Measurements from ENCODE around the gene ATP8A1. TPM values are rescaled to one million over a fixed set of nuclear protein-coding genes. Genes with fewer than 3 reads are reported as not detected.

ATP8A1 gene
- total RNA-seq, 4 donors from 2014 or later = 5.9 to 16.5 (median 7.3) TPM

GRCh38 chr4:42453612-42454011 lies 203.3 kb downstream of the ATP8A1 start:
- 100% methylated on average over 1 of the region's 1 CpG for WGBS
- Histone ChIP-seq H3K27ac (no peak overlapping the region), H3K4me3 (no peak overlapping the region), H3K9me3 (no peaks in the 10 kb centered on the region), H3K27me3 (no peaks in the 10 kb centered on the region), H3K36me3 (no peaks in the 10 kb centered on the region), H3K4me1 (peaks cover 2% of the 10 kb centered on the region)
- TF ChIP-seq POLR2A (IDR thresholded peaks at IDR 0.05) (no peak), CTCF (IDR thresholded peaks at IDR 0.05) (no peak), EP300 (IDR thresholded peaks at IDR 0.05) (no peak), POLR2AphosphoS5 (IDR thresholded peaks at IDR 0.05) (no peak)
- DNase-seq (ENCODE audit: low spot score in 2 of 2) = no peak

- no peak for DNase-seq (ENCODE audit: low spot score in 2 of 2)
- 80% methylated on average over 3 of the region's 3 CpGs for WGBS
- Histone ChIP-seq H3K27me3 (no peaks in the 10 kb centered on the region), H3K4me1 (no peaks in the 10 kb centered on the region), H3K9me3 (no peaks in the 10 kb centered on the region), H3K36me3 (no peaks in the 10 kb centered on the region), H3K27ac (no peak overlapping the region), H3K4me3 (no peak overlapping the region)
- TF ChIP-seq POLR2A (IDR thresholded peaks at IDR 0.05) = no peak
- no peak for TF ChIP-seq POLR2AphosphoS5 (IDR thresholded peaks at IDR 0.05)
- no peak for TF ChIP-seq CTCF (IDR thresholded peaks at IDR 0.05)
- TF ChIP-seq EP300 (IDR thresholded peaks at IDR 0.05) = no peak
Measured at GRCh38 chr4:42452823-42453222, 204.1 kb downstream of the ATP8A1 start.

GRCh38 chr4:42446823-42447222 lies 210.1 kb downstream of the ATP8A1 start:
- H3K9me3 ChIP-seq = no peaks in the 10 kb centered on the region
- no peak for DNase-seq (ENCODE audit: low spot score in 2 of 2)
- no peaks in the 10 kb centered on the region for H3K36me3 ChIP-seq
- TF ChIP-seq EP300 (IDR thresholded peaks at IDR 0.05) (no peak), POLR2AphosphoS5 (IDR thresholded peaks at IDR 0.05) (no peak), CTCF (IDR thresholded peaks at IDR 0.05) (no peak), POLR2A (IDR thresholded peaks at IDR 0.05) (no peak)
- H3K27me3 ChIP-seq = no peaks in the 10 kb centered on the region
- H3K27ac ChIP-seq = no peak overlapping the region
- WGBS = 69% methylated on average over 5 of the region's 5 CpGs
- no peak overlapping the region for H3K4me3 ChIP-seq
- H3K4me1 ChIP-seq = no peaks in the 10 kb centered on the region

GRCh38 chr4:42445038-42445437 lies 211.9 kb downstream of the ATP8A1 start:
- Histone ChIP-seq H3K9me3 (no peaks in the 10 kb centered on the region), H3K27me3 (no peaks in the 10 kb centered on the region), H3K4me1 (no peaks in the 10 kb centered on the region), H3K27ac (no peak overlapping the region), H3K4me3 (no peak overlapping the region), H3K36me3 (no peaks in the 10 kb centered on the region)
- TF ChIP-seq POLR2AphosphoS5 (IDR thresholded peaks at IDR 0.05) = no peak
- no peak for TF ChIP-seq POLR2A (IDR thresholded peaks at IDR 0.05)
- TF ChIP-seq CTCF (IDR thresholded peaks at IDR 0.05) = no peak
- no peak for TF ChIP-seq EP300 (IDR thresholded peaks at IDR 0.05)
- 82% methylated on average over 5 of the region's 5 CpGs for WGBS
- no peak for DNase-seq (ENCODE audit: low spot score in 2 of 2)

GRCh38 chr4:42442601-42443000 lies 214.3 kb downstream of the ATP8A1 start:
- H3K27me3 ChIP-seq = no peaks in the 10 kb centered on the region
- TF ChIP-seq EP300 (IDR thresholded peaks at IDR 0.05) (no peak), POLR2A (IDR thresholded peaks at IDR 0.05) (no peak), POLR2AphosphoS5 (IDR thresholded peaks at IDR 0.05) (no peak), CTCF (IDR thresholded peaks at IDR 0.05) (no peak)
- no peak for DNase-seq (ENCODE audit: low spot score in 2 of 2)
- no peaks in the 10 kb centered on the region for H3K4me1 ChIP-seq
- no peaks in the 10 kb centered on the region for H3K9me3 ChIP-seq
- no peak overlapping the region for H3K4me3 ChIP-seq
- 79% methylated on average over 2 of the region's 2 CpGs for WGBS
- H3K36me3 ChIP-seq = no peaks in the 10 kb centered on the region
- no peak overlapping the region for H3K27ac ChIP-seq
